CD14-positive monocyte (primary cell): ENCODE measurements around the gene MARCHF4. TPM values are rescaled to one million over a fixed set of nuclear protein-coding genes. Genes with fewer than 3 reads are reported as not detected.

Experiments used
- DNase-seq, 3 donors: peaks; one replicate each; pipeline ENCODE4 v3.0.0-alpha.2; 2011 to 2022
- H2AFZ ChIP-seq: 2 replicates; pipeline ENCODE4 v1.6.0; 2012; ENCODE audit warnings: mild to moderate bottlenecking, low read depth, low read length, inconsistent platforms; ENCODE audit not compliant: insufficient read depth, poor library complexity, severe bottlenecking
- H3K27ac ChIP-seq, 2 donors: 1 replicate in 1 of 2; 2 replicates in 1 of 2; pipeline ENCODE4 v1.5.1; 2012 to 2013; ENCODE audit warnings: low read length in 2 of 2, control low read depth in 1 of 2, inconsistent platforms in 1 of 2, low read depth in 1 of 2, mild to moderate bottlenecking in 1 of 2
- H3K27me3 ChIP-seq, 2 donors: one replicate each; pipeline versions ENCODE4 v1.6.0 to v1.6.1; 2011 to 2013; ENCODE audit warnings: low read length in 2 of 2; ENCODE audit not compliant: control insufficient read depth in 2 of 2, insufficient read depth in 2 of 2
- H3K36me3 ChIP-seq, 2 donors: replicated peaks in 1 of 2; 1 replicate in 1 of 2; 2 replicates in 1 of 2; pipeline versions ENCODE4 v1.5.1 to v1.6.1; 2012 to 2013; ENCODE audit warnings: low read length in 2 of 2, control low read depth in 1 of 2, inconsistent platforms in 1 of 2, mild to moderate bottlenecking in 1 of 2; ENCODE audit not compliant: insufficient read depth in 2 of 2, control insufficient read depth in 1 of 2
- H3K4me1 ChIP-seq, 2 donors: 1 replicate in 1 of 2; 2 replicates in 1 of 2; pipeline versions ENCODE4 v1.5.1 to v1.6.1; 2012 to 2013; ENCODE audit warnings: low read length in 2 of 2, control low read depth in 1 of 2, inconsistent platforms in 1 of 2, mild to moderate bottlenecking in 1 of 2, moderate library complexity in 1 of 2; ENCODE audit not compliant: insufficient read depth in 2 of 2, control insufficient read depth in 1 of 2
- H3K4me2 ChIP-seq: replicated peaks from 2 replicates; pipeline ENCODE3; 2012; ENCODE audit warnings: low read length, moderate library complexity, mild to moderate bottlenecking; ENCODE audit not compliant: poor library complexity, severe bottlenecking; ENCODE audit errors: extremely low read depth
- H3K4me3 ChIP-seq, 3 experiments: fragments of 200-600 bp in 1 of 3; sonication (generic) in 1 of 3; replicated peaks in 1 of 3; 1 replicate in 2 of 3; 2 replicates in 1 of 3; pipeline ENCODE4 v1.5.1; 2011 to 2013; ENCODE audit warnings: low read length in 3 of 3, mild to moderate bottlenecking in 3 of 3, control low read depth in 2 of 3, low read depth in 2 of 3, inconsistent platforms in 1 of 3, moderate library complexity in 1 of 3
- H3K79me2 ChIP-seq: 2 replicates; pipeline ENCODE4 v1.6.0; 2012; ENCODE audit warnings: mild to moderate bottlenecking, control low read depth, inconsistent platforms, low read length, moderate library complexity; ENCODE audit not compliant: insufficient read depth
- H3K9ac ChIP-seq: 2 replicates; pipeline ENCODE4 v1.6.0; 2017; ENCODE audit warnings: low read length, mild to moderate bottlenecking; ENCODE audit not compliant: insufficient read depth, poor library complexity, severe bottlenecking
- H3K9me3 ChIP-seq, 2 donors: replicated peaks in 1 of 2; 1 replicate in 1 of 2; 2 replicates in 1 of 2; pipeline versions ENCODE4 v1.5.1 to v1.6.1; 2012 to 2013; ENCODE audit warnings: low read length in 2 of 2, control low read depth in 1 of 2; ENCODE audit not compliant: control insufficient read depth in 1 of 2, insufficient read depth in 1 of 2
- H4K20me1 ChIP-seq: 2 replicates; pipeline ENCODE4 v1.6.0; 2012; ENCODE audit warnings: mild to moderate bottlenecking, low read length, control low read depth, moderate library complexity; ENCODE audit not compliant: insufficient read depth
- H3K27ac Mint-ChIP-seq, 7 donors: one replicate each; pipeline ENCODE4 v1.8.0; 2020; ENCODE audit warnings: mild to moderate bottlenecking in 7 of 7, mixed read lengths in 7 of 7, moderate library complexity in 6 of 7, inconsistent platforms in 2 of 7
- H3K27me3 Mint-ChIP-seq, 3 donors: one replicate each; pipeline ENCODE4 v1.8.0; 2021 to 2022; ENCODE audit warnings: low read depth in 3 of 3, mild to moderate bottlenecking in 3 of 3, mixed read lengths in 3 of 3, moderate library complexity in 3 of 3, inconsistent platforms in 1 of 3
- H3K36me3 Mint-ChIP-seq, 2 donors: one replicate each; pipeline ENCODE4 v1.8.0; 2020; ENCODE audit warnings: mixed read lengths in 2 of 2, inconsistent platforms in 1 of 2, mild to moderate bottlenecking in 1 of 2
- H3K4me1 Mint-ChIP-seq: one replicate; pipeline ENCODE4 v1.8.0; 2020; ENCODE audit warnings: mild to moderate bottlenecking, mixed read lengths
- H3K4me3 Mint-ChIP-seq, 2 donors: one replicate each; pipeline ENCODE4 v1.8.0; 2020; ENCODE audit warnings: mild to moderate bottlenecking in 2 of 2, mixed read lengths in 2 of 2, moderate library complexity in 1 of 2
- H3K9me3 Mint-ChIP-seq, 7 donors: one replicate each; pipeline ENCODE4 v1.8.0; 2020 to 2022; ENCODE audit warnings: mixed read lengths in 7 of 7, mild to moderate bottlenecking in 6 of 7, moderate library complexity in 6 of 7, inconsistent platforms in 2 of 7
- CTCF ChIP-seq: fragments of 200-600 bp; IDR thresholded peaks from one replicate; pipeline ENCODE4 v1.8.0; 2022; ENCODE audit warnings: antibody characterized with exemption, mild to moderate bottlenecking
- WGBS: methylation state at CpG from one replicate; pipeline ENCODE4 v1.1.5; 2013; ENCODE audit warnings: missing lambda C conversion rate; ENCODE audit not compliant: insufficient coverage; 5-methylcytosine and 5-hydroxymethylcytosine counted together
- intact Hi-C, 2 donors: fragments of 100-400 bp; cut with micrococcal nuclease; formaldehyde crosslinking; loops; one replicate each; pipeline versions ENCODE4 v1.15.0 to v1.15.1; 2023
- polyA plus RNA-seq, 3 donors: library from polyadenylated mRNA; depleted of rRNA in 1 of 3; unstranded in 2 of 3; stranded (reverse) in 1 of 3; fragments of 300-500 nt in 2 of 3; fragments of >200 nt in 1 of 3; fragmentation: Illumina TruSeq in 2 of 3; gene quantifications; 1 replicate in 2 of 3; 2 replicates in 1 of 3; pipeline ENCODE4 v1.2.3, GENCODE V29; 2012 to 2021

MARCHF4 gene
- polyA plus RNA-seq, 3 donors: not detected

GRCh38 chr2:216373896-216374295, 1.6 kb upstream of the MARCHF4 start:
- Histone ChIP-seq H4K20me1 (no peaks in the 10 kb centered on the region), H3K9ac (no peak overlapping the region), H3K36me3 (no peaks in the 10 kb centered on the region), H3K4me1 (no peaks in the 10 kb centered on the region), H3K27me3 (peaks cover 44 to 46% of the 10 kb centered on the region in 2 donors), H3K4me3 (no peak overlapping the region), H3K9me3 (peaks cover 0 to 4% of the 10 kb centered on the region in 2 donors), H3K27ac (no peak overlapping the region), H3K4me2 (no peak overlapping the region), H2AFZ (no peak overlapping the region), H3K79me2 (no peaks in the 10 kb centered on the region)
- peaks cover 5% of the 10 kb centered on the region for H3K4me1 Mint-ChIP-seq
- H3K27me3 Mint-ChIP-seq: peaks cover 43 to 60% (median 49%) of the 10 kb centered on the region in 3 donors
- H3K9me3 Mint-ChIP-seq: peaks cover 0 to 19% (median 11%) of the 10 kb centered on the region in 7 donors
- H3K36me3 Mint-ChIP-seq: peaks cover 0 to 3% of the 10 kb centered on the region in 2 donors
- DNase-seq: no peak
- no peak overlapping the region for H3K27ac Mint-ChIP-seq
- intact Hi-C loops: no loop called here
- no peak for TF ChIP-seq CTCF
- no peak overlapping the region for H3K4me3 Mint-ChIP-seq

- H3K27ac Mint-ChIP-seq: no peak overlapping the region
- H3K9ac ChIP-seq: no peak overlapping the region
- no peak overlapping the region for H3K4me3 ChIP-seq
- no peaks in the 10 kb centered on the region for H3K79me2 ChIP-seq
- peaks cover 48 to 71% (median 59%) of the 10 kb centered on the region in 3 donors for H3K27me3 Mint-ChIP-seq
- 57% methylated on average over 2 of the region's 6 CpGs for WGBS
- no peaks in the 10 kb centered on the region for H3K4me1 ChIP-seq
- H3K9me3 Mint-ChIP-seq: peaks cover 0 to 19% (median 11%) of the 10 kb centered on the region in 7 donors
- no peak overlapping the region for H3K4me2 ChIP-seq
- peak overlapping the region in 1 of 2 donors; percentile 79 for H3K4me3 Mint-ChIP-seq
- H3K4me1 Mint-ChIP-seq: peaks cover 5% of the 10 kb centered on the region
- H3K27me3 ChIP-seq: peaks cover 46 to 51% of the 10 kb centered on the region in 2 donors
- intact Hi-C loops: no loop called here
- TF ChIP-seq CTCF: no peak
- H3K27ac ChIP-seq: no peak overlapping the region
- no peak overlapping the region for H2AFZ ChIP-seq
- H3K36me3 ChIP-seq: no peaks in the 10 kb centered on the region
- no peaks in the 10 kb centered on the region for H4K20me1 ChIP-seq
- H3K9me3 ChIP-seq: peaks cover 0 to 4% of the 10 kb centered on the region in 2 donors
- H3K36me3 Mint-ChIP-seq: peaks cover 0 to 3% of the 10 kb centered on the region in 2 donors
- no peak for DNase-seq
These were observed 543 bp upstream of the MARCHF4 start for GRCh38 chr2:216372761-216373291.
